Activated CD4-positive, CD25-positive, alpha-beta regulatory T cell treated with anti-CD3 and anti-CD28 coated beads, Interleukin-2, amount 50 U/mL, for 24 hours (primary cell): Measurements from ENCODE around the gene KLK6.

Experiments
- ATAC-seq, 2 donors: fragments of 150-1000 bp; cut with Tn5 transposase; one replicate each; pipeline ENCODE4 v1.10.0; 2021; ENCODE audit warnings: mild to moderate bottlenecking in 1 of 2, moderate library complexity in 1 of 2

Gene KLK6

GRCh38 chr19:50909240-50910070, 59.9 kb downstream of the KLK6 start:
- peak in 1 of 2 donors; percentile 32 for ATAC-seq
